GM04504 (cell line): ENCODE results near the gene ZNF3.

ENCODE experiments used
- DNase-seq: peaks from one replicate; pipeline ENCODE4 v3.0.0-alpha.2; 2012; ENCODE audit warnings: low read depth

ZNF3 gene

GRCh38 chr7:100088621-100089457 lies 7.3 kb upstream of the ZNF3 start, which contains the start of gene COPS6:
TSS of gene COPS6 (plus strand) at chr7:100088969. CDS start at chr7:100088991, 22 bp downstream.
- DNase-seq, result peak; percentile 55

- DNase-seq, result no peak
These were observed 6.6 kb upstream of the ZNF3 start for GRCh38 chr7:100088095-100088620.

GRCh38 chr7:100087055-100087750 lies 5.7 kb upstream of the ZNF3 start:
- DNase-seq, result peak; percentile 97

- DNase-seq, result no peak
These were observed 4.0 kb upstream of the ZNF3 start for GRCh38 chr7:100085515-100085914.

GRCh38 chr7:100082978-100083377 lies 1.5 kb upstream of the ZNF3 start:
- no peak for DNase-seq

GRCh38 chr7:100080907-100081534 lies 502 bp downstream of the ZNF3 start:
- DNase-seq, result no peak

GRCh38 chr7:100079024-100079560 lies 2.4 kb downstream of the ZNF3 start:
- no peak for DNase-seq

GRCh38 chr7:100077205-100077604 lies 4.3 kb downstream of the ZNF3 start:
- DNase-seq, result no peak

GRCh38 chr7:100075418-100075817 lies 6.1 kb downstream of the ZNF3 start:
- DNase-seq, result no peak

- DNase-seq, result no peak
These were observed 6.7 kb downstream of the ZNF3 start for GRCh38 chr7:100074841-100075240.

GRCh38 chr7:100072462-100072861 lies 9.1 kb downstream of the ZNF3 start:
- no peak for DNase-seq

GRCh38 chr7:100071018-100071723 lies 10.4 kb downstream of the ZNF3 start:
- DNase-seq, result no peak

- DNase-seq, result no peak
These were observed 11.5 kb downstream of the ZNF3 start for GRCh38 chr7:100069991-100070390.

GRCh38 chr7:100066953-100067352 lies 14.6 kb downstream of the ZNF3 start:
- no peak for DNase-seq

- peak; percentile 72 for DNase-seq
These were observed 15.9 kb downstream of the ZNF3 start for GRCh38 chr7:100065452-100066186.

- no peak for DNase-seq
These were observed 17.4 kb downstream of the ZNF3 start for GRCh38 chr7:100064162-100064561.

- DNase-seq, result no peak
These were observed 18.1 kb downstream of the ZNF3 start for GRCh38 chr7:100063376-100063775.

GRCh38 chr7:100061518-100062193 lies 19.9 kb downstream of the ZNF3 start:
- DNase-seq, result no peak

- DNase-seq, result no peak
These were observed 22.2 kb downstream of the ZNF3 start for GRCh38 chr7:100059251-100059739.

GRCh38 chr7:100057006-100057405 lies 24.5 kb downstream of the ZNF3 start:
- no peak for DNase-seq
